GM19023 (cell line): Measurements from ENCODE around the gene TMEM143.
A peak's percentile ranks its signal among the peaks of the same experiment; 100 is the strongest.

Experiments used
- ATAC-seq: cut with Tn5 transposase; IDR thresholded peaks from one replicate; pipeline ENCODE4 v1.9.1; 2021; ENCODE audit warnings: mild to moderate bottlenecking, moderate library complexity; ENCODE audit not compliant: unreplicated experiment

TMEM143 gene

GRCh38 chr19:48361912-48362311 lies 1.8 kb downstream of the TMEM143 start:
- ATAC-seq: no peak

GRCh38 chr19:48359123-48359522 lies 4.6 kb downstream of the TMEM143 start:
- no peak for ATAC-seq

GRCh38 chr19:48355365-48355954 lies 8.3 kb downstream of the TMEM143 start:
- ATAC-seq: no peak

GRCh38 chr19:48354332-48354992 lies 9.3 kb downstream of the TMEM143 start:
- no peak for ATAC-seq

- no peak for ATAC-seq
Measured at GRCh38 chr19:48353677-48354076, 10.1 kb downstream of the TMEM143 start.

- ATAC-seq: no peak
Measured at GRCh38 chr19:48351341-48351752, 12.4 kb downstream of the TMEM143 start.

GRCh38 chr19:48350856-48351255 lies 12.9 kb downstream of the TMEM143 start:
- ATAC-seq: no peak

- no peak for ATAC-seq
Measured at GRCh38 chr19:48348737-48349136, 15.0 kb downstream of the TMEM143 start.

GRCh38 chr19:48348045-48348444 lies 15.7 kb downstream of the TMEM143 start:
- no peak for ATAC-seq

- ATAC-seq: no peak
Measured at GRCh38 chr19:48346191-48346590, 17.5 kb downstream of the TMEM143 start.

- no peak for ATAC-seq
Measured at GRCh38 chr19:48344892-48345291, 18.8 kb downstream of the TMEM143 start.

- no peak for ATAC-seq
Measured at GRCh38 chr19:48342841-48343540, 20.7 kb downstream of the TMEM143 start.

- no peak for ATAC-seq
Measured at GRCh38 chr19:48342414-48342738, 21.4 kb downstream of the TMEM143 start.

- no peak for ATAC-seq
Measured at GRCh38 chr19:48341515-48342413, 22.0 kb downstream of the TMEM143 start.

GRCh38 chr19:48340995-48341394 lies 22.7 kb downstream of the TMEM143 start:
- no peak for ATAC-seq

GRCh38 chr19:48338802-48339503 lies 24.8 kb downstream of the TMEM143 start:
- no peak for ATAC-seq

GRCh38 chr19:48338253-48338755 lies 25.4 kb downstream of the TMEM143 start:
- no peak for ATAC-seq

GRCh38 chr19:48333467-48334384 lies 30.0 kb downstream of the TMEM143 start:
- peak; percentile 62 for ATAC-seq

GRCh38 chr19:48332662-48333466 lies 30.9 kb downstream of the TMEM143 start:
- ATAC-seq: peak; percentile 52
